Head of caudate nucleus (tissue), 42 donors: ENCODE data around the gene MTMR2.
A peak's percentile ranks its signal among the peaks of the same experiment; 100 is the strongest.

Experiments
- DNase-seq, 42 donors: peaks; one replicate each; pipeline versions ENCODE4 v3.0.0 to v3.0.0-alpha.2; 2020 to 2021; ENCODE audit warnings: mixed read lengths in 7 of 42
- intact Hi-C: fragments of 100-400 bp; cut with DNase I; formaldehyde crosslinking; loops from one replicate; pipeline ENCODE4 v1.15.0; 2022

The MTMR2 gene

DNA sequence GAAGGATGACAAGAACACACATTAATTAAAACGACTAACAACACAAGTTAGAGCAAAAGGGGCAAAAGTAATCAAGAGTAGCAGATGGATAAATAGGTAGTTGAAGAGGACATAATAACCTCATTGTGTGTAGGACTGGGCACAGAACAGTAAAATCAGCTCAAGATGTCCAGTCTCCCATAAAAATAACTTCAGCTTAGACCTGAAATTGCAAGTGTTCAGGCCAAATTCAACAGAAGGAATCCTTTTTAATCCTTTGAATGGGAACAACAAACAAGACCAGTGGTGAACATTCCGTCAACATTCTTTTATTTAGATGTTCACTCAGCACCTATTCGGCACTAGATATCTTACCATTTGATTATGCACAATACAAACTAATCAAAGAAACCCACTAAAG is 4.4 kb downstream of the MTMR2 start:
- DNase-seq = no peak
- intact Hi-C loops = no loop called here

GRCh38 chr11:95918720-95919119 is 5.2 kb downstream of the MTMR2 start:
- DNase-seq = no peak
- intact Hi-C loops = no loop called here

DNA sequence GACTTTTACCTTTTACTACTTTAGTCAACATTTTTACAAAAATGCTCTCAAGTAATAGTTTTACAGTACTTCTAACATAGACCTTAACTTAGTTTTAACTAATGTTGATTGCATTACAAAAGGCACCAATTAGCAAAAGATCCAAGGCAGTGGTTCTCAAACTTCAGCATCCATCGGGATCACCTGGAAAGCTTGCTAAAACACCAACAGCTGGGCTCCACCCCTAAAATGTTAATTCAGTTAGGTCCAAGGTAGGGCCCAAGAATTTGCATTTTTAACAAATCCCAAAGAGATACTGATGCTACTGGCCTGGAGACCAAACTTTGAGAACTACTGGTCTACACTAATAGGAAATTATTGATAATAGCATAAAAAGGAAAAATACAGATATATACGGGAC is 5.9 kb downstream of the MTMR2 start:
- no peak for DNase-seq
- intact Hi-C loops = no loop called here

- DNase-seq = no peak
- intact Hi-C loops = no loop called here
Measured at GRCh38 chr11:95917193-95918036, 6.5 kb downstream of the MTMR2 start.

DNA sequence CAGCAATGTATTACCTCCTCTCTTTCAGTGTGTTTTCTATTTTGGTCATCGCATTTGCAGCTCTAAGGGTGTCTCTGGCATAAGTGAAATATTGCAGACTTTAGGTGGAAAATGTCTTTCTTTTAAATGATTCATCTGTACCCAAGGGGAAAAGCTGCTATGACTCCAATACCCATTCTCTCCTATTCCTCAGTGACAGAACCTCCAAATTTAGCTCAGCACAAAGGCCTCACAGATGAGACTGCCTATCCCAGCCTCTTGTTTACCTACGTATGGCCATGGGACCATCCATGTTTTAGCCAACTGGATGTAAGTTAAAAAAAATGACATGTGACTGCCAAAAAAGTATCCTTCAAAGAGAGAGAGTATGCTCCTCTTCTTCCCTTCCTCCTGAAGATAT is 7.9 kb downstream of the MTMR2 start:
- DNase-seq = no peak
- intact Hi-C loops = no loop called here

DNA sequence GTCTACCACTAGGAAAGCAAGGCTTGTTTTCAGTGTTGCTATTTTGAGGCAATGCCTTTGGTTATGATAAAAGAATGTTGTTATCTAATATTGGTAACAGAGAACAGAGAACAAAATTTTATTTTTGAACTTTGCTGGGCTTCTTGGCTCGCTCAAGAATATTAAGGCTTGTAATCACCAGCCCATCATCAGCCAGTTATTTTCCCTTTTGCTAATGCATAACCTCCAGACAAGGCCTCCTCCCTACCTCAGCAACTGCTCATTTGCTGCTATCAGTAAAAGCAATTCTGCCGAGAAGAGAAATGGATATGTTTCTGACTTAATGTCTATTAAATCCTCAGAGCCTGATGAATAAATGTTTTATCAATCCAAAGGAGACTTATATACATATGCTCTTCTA is 8.9 kb downstream of the MTMR2 start:
- DNase-seq = no peak
- intact Hi-C loops = no loop called here

- intact Hi-C loops = no loop called here
- no peak for DNase-seq
Measured at GRCh38 chr11:95913830-95914615, 9.9 kb downstream of the MTMR2 start.

DNA sequence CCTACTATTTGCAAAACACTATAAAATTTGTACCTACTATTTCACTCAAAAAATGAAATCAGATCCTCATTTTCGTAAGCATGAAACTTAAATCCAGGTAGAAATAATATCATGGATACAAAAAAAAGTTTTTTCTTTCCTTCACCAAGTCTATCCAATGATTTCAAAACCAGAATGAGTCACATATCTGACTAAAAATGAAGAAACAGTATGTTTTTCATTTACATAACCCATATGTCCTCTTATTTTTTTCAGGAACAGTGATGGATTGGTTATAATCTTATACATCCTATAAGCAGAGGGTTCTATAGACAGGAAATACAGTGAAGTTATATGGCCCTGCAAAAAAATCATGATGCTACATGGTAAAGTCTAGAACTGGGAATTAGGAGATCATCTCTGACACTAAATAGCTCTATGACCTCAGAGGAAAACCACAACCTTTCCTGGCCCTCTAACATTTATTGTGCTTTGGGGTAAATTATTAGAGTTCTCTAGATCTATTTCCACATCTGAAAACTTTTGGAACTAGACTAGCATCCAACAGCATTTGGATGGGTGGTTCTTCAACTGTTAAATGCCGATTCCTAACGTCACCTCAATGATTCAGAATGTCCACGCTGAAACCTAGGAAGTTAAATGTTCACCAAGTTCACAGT is 10.9 kb downstream of the MTMR2 start:
- intact Hi-C loops = no loop called here
- no peak for DNase-seq

DNA sequence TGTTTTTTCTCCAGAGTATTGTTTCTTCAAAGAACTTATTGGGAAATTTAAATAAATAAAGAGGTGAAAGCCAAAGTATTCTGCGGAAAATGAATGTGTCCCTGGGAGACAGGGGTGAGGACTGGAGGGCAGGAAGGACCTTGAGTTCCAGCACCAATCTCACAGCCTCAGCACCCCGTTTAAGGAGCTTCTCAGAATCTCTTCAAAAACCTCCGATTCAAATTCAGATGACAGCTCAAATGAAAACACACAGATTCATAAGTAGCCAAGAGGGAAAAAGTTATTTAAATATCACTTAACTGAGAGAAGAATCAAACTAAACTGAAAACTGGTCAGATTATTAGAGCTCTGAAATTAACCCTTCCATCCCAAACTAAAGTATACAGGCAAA is 12.5 kb downstream of the MTMR2 start:
- peak in 1 of 42 donors; percentile 16 for DNase-seq
- intact Hi-C loops = no loop called here

DNA sequence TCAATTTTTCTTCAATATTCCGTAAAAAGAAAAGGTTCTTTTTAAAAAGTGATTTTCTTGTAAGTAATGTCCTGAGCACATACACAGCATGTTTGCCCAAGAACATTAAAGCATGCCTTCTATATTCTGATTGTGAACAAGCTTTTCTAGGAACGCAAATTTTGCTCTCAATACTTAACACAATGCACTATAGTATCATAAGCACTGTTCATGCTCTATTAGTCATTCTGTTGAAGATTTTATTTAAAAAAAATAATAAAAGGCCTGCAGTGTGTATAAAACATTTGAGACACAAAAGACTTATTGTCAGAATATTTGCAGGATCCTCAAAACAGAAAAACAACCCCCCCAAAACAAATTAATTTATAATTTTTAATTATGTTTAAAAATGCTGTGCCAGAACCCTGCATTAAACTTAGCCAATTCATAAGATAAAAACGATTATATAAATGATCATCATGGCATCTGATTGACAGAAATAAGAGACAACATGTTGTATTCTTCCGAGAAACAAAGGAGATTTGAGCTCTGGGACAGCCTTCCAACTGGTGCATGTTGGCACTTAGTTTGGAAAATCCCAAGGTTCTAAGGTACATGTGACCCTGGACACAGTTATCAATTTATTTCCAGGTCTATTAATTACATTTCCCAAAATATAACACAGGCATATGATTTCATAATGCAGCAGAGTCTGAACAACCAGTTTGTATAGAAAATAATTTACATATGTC is 13.1 kb downstream of the MTMR2 start:
- intact Hi-C loops = no loop called here
- peak in 8 of 42 donors; percentile 24 to 63 (median 43) for DNase-seq

DNA sequence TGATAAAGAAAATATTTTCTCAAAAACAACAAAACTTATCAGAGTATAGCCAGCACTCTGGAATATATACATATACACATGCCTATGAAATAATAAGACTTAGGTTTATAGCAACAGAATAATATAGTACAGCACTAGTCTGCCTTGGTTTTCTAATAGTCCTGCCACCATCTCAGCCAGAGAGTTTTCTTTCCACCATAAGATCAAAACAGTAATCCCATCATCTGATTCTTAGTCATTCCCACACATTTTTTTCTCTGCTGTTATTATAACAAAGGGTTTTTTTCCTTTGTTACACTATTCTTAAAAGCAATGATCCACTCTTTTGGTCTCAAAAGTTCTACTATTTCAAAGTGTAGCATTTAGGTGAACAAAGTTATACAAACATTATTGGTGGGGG is 15.1 kb downstream of the MTMR2 start:
- intact Hi-C loops = no loop called here
- no peak for DNase-seq

DNA sequence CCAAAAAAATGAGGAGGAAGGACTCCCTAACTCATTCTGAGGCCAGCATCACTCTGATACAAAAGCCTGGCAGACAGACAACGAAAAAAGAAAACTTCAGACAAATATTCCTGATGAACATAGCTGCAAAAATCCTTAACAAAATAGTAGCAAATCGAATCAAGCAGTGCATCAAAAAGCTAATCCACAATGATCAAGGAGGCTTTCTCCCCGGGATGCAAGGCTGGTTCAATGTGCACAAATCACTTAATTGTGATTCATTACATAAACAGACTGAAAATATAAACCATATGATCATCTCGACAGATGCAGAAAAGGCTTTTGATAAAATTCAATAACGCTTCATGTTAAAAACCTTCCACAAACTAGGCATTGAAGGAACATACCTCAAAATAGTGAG is 16.4 kb downstream of the MTMR2 start:
- intact Hi-C loops = no loop called here
- no peak for DNase-seq

GRCh38 chr11:95904009-95904650 is 19.8 kb downstream of the MTMR2 start:
- intact Hi-C loops = no loop called here

GRCh38 chr11:95898782-95899181 is 25.1 kb downstream of the MTMR2 start:
- intact Hi-C loops = no loop called here

More at GRCh38 chr11:95904009-95904650, 19.8 kb downstream of the MTMR2 start:
- no peak for DNase-seq

GRCh38 chr11:95897731-95898130 is 26.2 kb downstream of the MTMR2 start:
- no peak for DNase-seq
- intact Hi-C loops = no loop called here

More at GRCh38 chr11:95898782-95899181, 25.1 kb downstream of the MTMR2 start:
- DNase-seq = no peak

GRCh38 chr11:95895815-95896214 is 28.1 kb downstream of the MTMR2 start:
- intact Hi-C loops = no loop called here
- DNase-seq = no peak

DNA sequence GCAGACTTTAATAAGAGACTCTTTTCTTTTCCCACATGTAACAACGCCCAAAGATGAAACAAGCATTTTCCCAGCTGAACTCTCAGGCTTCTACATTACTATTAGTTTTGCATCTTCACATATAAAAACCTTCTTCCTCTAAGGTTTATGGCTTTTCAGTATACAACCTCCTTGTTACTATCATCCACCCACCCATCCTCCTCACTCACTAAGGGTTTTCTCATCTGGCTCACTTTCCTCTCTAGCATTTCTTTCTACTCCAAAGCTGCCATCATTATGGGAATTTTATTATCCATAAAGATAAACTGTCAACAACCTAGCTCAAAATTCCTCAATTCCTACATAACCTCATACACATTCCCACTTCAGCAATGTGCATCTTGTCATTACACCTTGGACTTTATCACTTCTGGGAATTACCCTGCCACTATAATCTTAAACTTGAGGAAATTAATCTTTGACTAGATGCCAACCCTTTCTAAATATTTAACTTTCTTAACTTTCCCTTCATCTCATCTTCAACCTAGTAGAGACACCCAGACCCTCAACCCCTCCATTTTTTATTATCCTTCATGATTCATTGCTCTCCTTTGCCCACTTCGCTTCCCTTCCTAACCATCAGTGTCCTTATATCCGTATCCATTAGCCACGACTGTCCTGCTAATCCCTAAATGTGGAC is 30.9 kb downstream of the MTMR2 start:
- intact Hi-C loops = no loop called here
- DNase-seq = no peak

DNA sequence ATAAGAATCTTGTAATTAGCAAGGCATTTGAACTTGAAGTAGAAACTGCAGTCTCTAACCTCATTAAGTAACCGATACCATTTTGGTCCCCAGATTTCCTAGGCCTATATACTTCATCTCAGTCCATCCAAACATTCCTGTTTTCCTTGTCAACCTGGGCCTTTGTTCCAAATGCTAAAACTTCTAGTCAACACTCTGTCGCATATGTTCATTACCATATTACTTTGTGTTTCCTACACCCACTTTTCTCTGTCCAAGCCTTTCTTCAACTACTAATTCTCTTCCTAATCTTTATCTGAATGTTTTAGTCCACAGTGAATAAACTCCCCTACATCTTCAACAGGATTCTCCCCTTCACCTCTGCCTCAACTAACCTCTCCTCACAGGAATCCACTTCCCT is 31.4 kb downstream of the MTMR2 start:
- intact Hi-C loops = no loop called here
- DNase-seq = no peak
